ENCODE measurements around the gene RRAD.
"Not testable (repeated sequence)": the region's sequence is repeated elsewhere in the genome, so short reads cannot be mapped to it uniquely, and the experiment has no call there.

Gene RRAD

DNA sequence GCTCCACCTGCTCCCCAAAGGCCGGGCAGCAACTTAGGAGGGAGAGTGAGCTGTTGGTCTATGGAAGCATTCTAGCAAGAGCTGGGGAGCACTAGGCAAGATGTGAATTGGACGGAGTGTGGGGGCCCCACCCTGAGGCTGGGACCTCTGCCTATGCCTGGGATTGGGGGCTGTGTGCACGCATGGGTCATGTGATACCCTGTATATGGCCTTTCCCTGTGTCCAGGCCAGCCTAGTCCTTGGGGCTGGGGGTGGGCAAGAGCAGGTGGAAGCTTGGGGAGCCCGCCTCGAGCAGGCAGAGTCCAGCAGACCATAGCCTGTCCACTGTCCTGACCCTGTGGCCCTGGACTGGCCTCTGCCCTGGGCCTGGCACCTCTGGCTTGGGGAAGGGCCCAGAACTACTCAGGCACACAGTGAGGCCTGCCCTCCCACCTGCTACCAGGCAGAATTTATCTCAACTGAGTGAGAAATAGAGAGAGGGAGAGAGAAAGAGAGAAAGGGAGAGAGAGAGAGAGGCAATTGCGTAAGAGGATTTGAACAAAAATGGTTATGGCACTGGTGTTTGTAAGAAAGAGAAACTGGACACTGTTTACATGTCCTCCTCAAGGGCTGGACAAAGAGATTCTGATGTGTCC lies 25.9 kb downstream of the RRAD start:
- no peak for DNase-seq

GRCh38 chr16:66898933-66899309 lies 26.4 kb downstream of the RRAD start:
- DNase-seq: no peak

GRCh38 chr16:66898207-66898606 lies 27.1 kb downstream of the RRAD start:
- DNase-seq: no peak

- not testable (repeated sequence) for DNase-seq
Measured at GRCh38 chr16:66896682-66897081, 28.7 kb downstream of the RRAD start.

DNA sequence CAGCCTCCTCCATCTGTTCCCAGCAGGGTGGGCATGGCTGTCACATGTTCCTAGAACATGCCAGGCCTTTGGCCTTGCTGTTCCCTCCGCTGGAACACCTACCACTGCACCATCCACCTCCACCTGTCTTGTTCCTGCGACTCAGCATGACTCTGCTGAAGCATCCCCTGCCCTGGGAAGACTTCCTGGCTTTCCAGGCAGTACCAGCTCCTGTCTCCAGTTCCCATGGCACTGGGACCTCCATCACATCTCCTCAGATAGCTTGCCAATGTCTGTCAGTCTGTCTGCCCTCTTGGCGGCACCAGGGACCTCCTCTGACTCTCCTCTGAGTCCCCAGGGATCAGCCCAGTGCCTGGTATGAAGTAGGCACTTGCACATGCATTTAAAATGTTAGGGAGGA lies 29.3 kb downstream of the RRAD start:
- DNase-seq: no peak

GRCh38 chr16:66895689-66895979 lies 29.7 kb downstream of the RRAD start:
- no peak for DNase-seq

GRCh38 chr16:66894948-66895688 lies 30.2 kb downstream of the RRAD start:
- DNase-seq: no peak

DNA sequence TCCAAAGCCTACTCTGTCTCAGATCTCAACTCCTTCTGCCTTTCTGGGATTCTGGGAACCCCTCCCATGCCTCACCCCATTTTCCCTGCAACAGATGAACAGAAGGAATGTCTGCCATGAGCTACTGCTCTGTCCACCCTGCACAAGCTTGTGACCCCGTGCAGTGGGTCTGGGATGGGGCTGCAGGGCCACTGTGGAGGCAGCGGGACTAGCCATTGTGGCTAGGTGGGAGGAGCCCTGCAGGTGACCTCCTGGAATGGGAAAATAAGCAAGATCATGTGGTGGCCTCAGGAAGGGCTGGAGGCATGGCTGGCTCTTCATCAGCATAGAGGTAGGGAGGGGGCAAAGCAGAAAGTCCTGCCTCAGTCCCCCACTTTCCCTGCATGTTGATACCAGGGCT lies 31.3 kb downstream of the RRAD start:
- DNase-seq: no peak

DNA sequence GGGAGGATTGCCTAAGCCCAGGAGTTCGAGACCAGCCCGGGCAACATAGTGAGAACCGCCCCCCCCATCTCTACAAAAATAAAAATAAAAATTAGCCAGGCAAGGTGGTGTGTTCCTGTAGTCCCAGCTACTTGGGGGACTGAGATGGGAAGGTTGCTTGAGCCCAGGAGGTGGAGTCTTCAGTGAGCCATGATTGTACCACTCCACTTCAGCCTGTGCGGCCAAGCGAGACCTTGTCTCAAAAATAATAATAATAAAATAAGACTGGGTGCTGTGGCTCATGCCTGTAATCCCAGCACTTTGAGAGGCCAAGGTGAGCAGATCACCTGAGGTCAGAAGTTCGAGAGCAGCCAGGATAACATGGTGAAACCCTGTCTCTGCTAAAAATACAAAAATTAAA lies 33.5 kb downstream of the RRAD start:
- no peak for DNase-seq

DNA sequence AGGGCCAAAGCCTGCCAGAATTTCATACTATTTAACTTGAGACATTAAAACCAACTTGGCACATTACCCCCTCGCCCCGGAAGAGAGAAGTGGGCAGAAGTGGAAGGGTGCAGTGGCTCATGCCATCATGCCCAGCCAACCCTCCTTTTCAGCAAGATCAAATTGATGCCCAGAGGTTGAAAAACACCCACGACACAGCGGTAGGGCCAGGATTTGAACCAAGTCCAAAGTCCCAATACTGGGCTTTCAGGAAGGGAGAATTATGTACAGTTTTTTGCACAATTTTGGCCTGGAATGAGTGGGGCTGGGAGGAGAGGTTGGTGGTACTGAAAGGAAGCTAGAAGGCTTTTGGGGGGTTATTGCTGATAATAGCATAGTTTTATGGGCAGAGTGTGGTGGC lies 34.0 kb downstream of the RRAD start:
- no peak for DNase-seq

DNA sequence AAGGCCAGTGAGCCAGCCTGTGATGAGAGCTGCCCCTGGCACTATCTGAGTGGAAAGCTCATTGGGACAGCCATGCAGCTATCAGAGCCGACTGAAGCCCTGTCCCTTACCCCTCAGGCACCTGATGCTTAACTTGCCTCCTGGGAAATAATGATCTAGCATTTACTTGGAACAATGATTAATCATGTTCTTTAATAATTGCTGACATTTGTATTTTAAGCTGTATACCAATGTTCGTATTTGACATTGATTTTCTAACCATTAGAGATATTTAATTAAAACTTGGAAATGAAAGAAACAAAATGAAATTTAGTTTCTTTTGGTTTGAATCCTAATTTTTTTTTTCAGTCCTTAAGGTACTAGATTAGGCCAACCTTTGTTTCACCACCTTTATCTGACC lies 34.5 kb downstream of the RRAD start:
- DNase-seq: no peak

GRCh38 chr16:66889622-66890021 lies 35.7 kb downstream of the RRAD start:
- no peak for DNase-seq

GRCh38 chr16:66888647-66889615 lies 36.4 kb downstream of the RRAD start:
- no peak for DNase-seq

GRCh38 chr16:66886914-66887313 lies 38.4 kb downstream of the RRAD start:
- no peak for DNase-seq

DNA sequence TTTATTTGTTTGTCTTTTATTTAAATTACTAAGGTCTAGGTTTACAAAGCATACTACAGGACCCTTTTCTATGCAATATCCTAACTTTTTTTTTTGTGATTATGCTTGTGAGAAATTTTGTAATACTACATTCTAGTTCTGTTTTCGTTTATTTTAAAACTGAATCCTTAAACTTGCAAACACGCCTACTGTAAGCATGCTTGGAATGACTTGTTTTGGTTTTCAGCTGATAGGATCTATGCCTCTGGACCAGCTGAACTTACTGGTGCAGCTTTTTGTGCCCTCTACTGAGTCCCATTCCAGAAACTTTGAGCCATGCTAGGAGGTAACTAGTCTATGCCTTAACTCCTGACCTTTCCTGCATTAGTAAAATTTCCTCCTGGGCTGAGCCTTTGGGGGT lies 39.0 kb downstream of the RRAD start:
- DNase-seq: no peak

GRCh38 chr16:66885491-66885890 lies 39.8 kb downstream of the RRAD start:
- DNase-seq: no peak

DNA sequence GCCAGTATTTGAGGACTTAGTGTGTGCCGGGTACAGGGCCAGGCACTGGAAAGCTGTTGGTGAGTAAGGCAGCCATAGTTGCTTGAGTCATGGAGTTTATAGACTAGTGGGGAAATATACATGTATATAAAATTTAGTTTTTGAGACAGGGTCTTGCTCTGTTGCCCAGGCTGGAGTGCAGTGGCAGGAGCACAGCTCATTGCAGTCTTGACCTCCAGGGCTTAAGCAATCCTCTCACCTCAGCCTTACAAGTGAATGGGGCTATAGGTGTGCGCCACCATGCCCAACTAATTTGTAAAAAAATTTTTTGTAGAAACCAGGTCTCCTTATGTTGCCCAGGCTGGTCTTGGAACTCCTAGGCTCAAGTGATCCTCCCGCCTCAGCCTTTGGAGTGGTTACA lies 42.6 kb downstream of the RRAD start:
- DNase-seq: no peak

- DNase-seq: no peak
Measured at GRCh38 chr16:66881964-66882508, 43.3 kb downstream of the RRAD start.

DNA sequence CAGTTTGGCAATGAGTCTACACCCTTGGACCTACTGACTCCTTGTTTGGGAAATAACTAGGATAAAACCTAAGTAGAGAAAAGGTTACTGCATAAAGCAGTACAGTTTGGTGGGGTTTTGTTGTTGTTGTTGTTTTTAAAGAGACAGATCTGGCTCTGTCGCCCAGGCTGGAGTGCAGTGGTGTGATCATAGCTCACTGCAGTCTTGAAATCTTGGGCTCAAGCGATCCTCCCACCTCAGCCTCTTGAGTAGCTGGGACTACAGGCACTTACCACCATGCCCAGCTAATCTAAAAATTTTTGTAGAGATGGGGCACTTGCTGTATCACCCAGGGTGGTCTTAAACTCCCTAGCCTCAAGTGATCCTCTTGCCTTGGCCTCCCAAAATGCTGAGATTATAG lies 43.8 kb downstream of the RRAD start:
- DNase-seq: no peak

- no peak for DNase-seq
Measured at GRCh38 chr16:66881014-66881417, 44.3 kb downstream of the RRAD start.

- DNase-seq: peak; percentile 46 to 86
Measured at GRCh38 chr16:66880288-66881013, 44.9 kb downstream of the RRAD start, which contains the start of gene PDP2. PDP2 (plus strand) TSS chr16:66880515; CDS start chr16:66884285, 3,770 bp downstream.

DNA sequence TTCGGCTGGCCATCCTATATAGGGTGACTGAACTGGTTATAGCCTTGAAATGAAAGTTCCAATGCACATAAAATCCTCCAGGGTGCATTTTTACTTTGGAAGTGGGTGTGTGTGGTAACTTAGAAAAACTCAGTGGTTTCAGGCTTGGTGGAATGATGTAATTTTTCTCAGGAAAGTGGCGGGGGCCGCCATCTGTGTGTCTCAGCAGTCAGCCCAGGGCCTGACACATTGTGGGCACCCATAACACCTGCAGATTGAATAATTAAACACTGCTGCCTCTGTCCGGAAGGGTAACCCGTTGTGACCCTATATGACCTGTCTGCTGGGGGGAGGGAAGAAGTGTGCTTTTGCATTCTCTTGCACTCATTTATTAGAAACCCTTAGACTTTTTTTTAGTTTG lies 47.3 kb downstream of the RRAD start:
- DNase-seq: no peak
